Prostate gland (tissue), 2 donors: ENCODE measurements around the gene SSBP3. TPM values are rescaled to one million over a fixed set of nuclear protein-coding genes. Genes with fewer than 3 reads are reported as not detected.
"Not testable (repeated sequence)": the region's sequence is repeated elsewhere in the genome, so short reads cannot be mapped to it uniquely, and the experiment has no call there.

ENCODE experiments used
- DNase-seq: peaks from one replicate; pipeline ENCODE4 v3.0.0-alpha.2; 2019; ENCODE audit warnings: low spot score
- H3K27ac ChIP-seq, 2 donors: fragments of 200-600 bp; sonication (generic); 2 replicates each; pipeline ENCODE4 v1.5.1; 2017 to 2019
- H3K27me3 ChIP-seq: fragments of 200-600 bp; sonication (generic); replicated peaks from 2 replicates; pipeline ENCODE4 v1.5.1; 2019; ENCODE audit not compliant: insufficient read depth
- H3K36me3 ChIP-seq, 2 donors: fragments of 200-600 bp; sonication (generic); 1 replicate in 1 of 2; 2 replicates in 1 of 2; pipeline versions ENCODE4 v1.5.1 to v1.8.1; 2017 to 2019
- H3K4me1 ChIP-seq: fragments of 200-600 bp; sonication (generic); replicated peaks from 2 replicates; pipeline ENCODE4 v1.5.1; 2019
- H3K4me3 ChIP-seq, 2 donors: fragments of 200-600 bp; sonication (generic); 2 replicates each; pipeline ENCODE4 v1.5.1; 2017 to 2019
- H3K9me3 ChIP-seq: fragments of 200-600 bp; sonication (generic); 2 replicates; pipeline ENCODE4 v1.5.1; 2017
- POLR2A ChIP-seq: fragments of 450-650 bp; IDR thresholded peaks from one replicate; pipeline ENCODE4 v1.6.1; 2016; ENCODE audit warnings: antibody characterized with exemption, mild to moderate bottlenecking
- POLR2AphosphoS5 ChIP-seq: sonication (generic); formaldehyde crosslinking; IDR thresholded peaks from one replicate; pipeline ENCODE4 v1.6.1; 2017; ENCODE audit warnings: antibody characterized with exemption
- WGBS: methylation state at CpG from one replicate; pipeline ENCODE4 v1.1.5; 2018; 5-methylcytosine and 5-hydroxymethylcytosine counted together
- intact Hi-C: fragments of 100-400 bp; cut with DNase I; formaldehyde crosslinking; loops from one replicate; pipeline ENCODE4 v1.14.2; 2022
- total RNA-seq, 2 donors: library from RNA; depleted of rRNA; stranded (reverse); fragments of >200 nt; gene quantifications; one replicate each; pipeline ENCODE4 v1.1.0, GENCODE V29; 2016
- TF ChIP-seq, protein P1 (sequence below), 4 experiments: fragments of 200-600 bp in 2 of 4; fragments of 450-650 bp in 2 of 4; sonication (generic) in 2 of 4; IDR thresholded peaks; 1 replicate in 3 of 4; 2 replicates in 1 of 4; pipeline ENCODE4 v1.5.1; 2016 to 2019; ENCODE audit warnings: antibody characterized with exemption in 4 of 4, mild to moderate bottlenecking in 2 of 4, moderate library complexity in 2 of 4

The SSBP3 gene
- total RNA-seq, 2 donors from 2014 or later, result 45.0 to 94.4 TPM

GRCh38 chr1:54390655-54391054 lies 15.5 kb downstream of the SSBP3 start:
- intact Hi-C loops, result no loop called here
- H3K9me3 ChIP-seq, result no peaks in the 10 kb centered on the region
- no peak for DNase-seq
- no peaks in the 10 kb centered on the region for H3K36me3 ChIP-seq
- no peak for TF ChIP-seq POLR2A
- no peak for TF ChIP-seq POLR2AphosphoS5
- H3K27ac ChIP-seq, result no peak overlapping the region
- 70% methylated on average over 24 of the region's 24 CpGs for WGBS
- H3K27me3 ChIP-seq, result no peaks in the 10 kb centered on the region
- peaks cover 11% of the 10 kb centered on the region for H3K4me1 ChIP-seq
- H3K4me3 ChIP-seq, result no peak overlapping the region

DNA sequence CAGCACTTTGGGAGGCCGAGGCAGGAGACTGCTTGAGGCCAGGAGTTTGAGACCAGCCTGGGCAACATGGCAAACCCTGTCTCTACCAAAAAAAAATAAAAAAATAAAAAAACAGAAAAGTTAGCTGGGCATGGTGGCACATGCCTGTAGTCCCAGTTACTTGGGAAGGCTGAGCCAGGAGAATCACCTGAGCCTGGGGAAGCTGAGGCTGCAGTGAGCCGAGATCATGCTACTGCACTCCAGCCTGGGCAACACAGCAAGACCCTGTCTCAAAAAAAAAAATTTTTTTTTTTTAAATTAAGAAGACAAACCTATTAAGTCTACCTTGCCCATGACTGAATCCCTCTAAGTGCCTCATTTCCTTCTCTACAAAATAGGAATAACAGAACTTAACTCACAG lies 16.6 kb downstream of the SSBP3 start:
- H3K9me3 ChIP-seq, DNase-seq, intact Hi-C loops, H3K27me3 ChIP-seq, H3K4me3 ChIP-seq, H3K36me3 ChIP-seq, H3K27ac ChIP-seq: not testable (repeated sequence)
- H3K4me1 ChIP-seq, result peaks cover 18% of the 10 kb centered on the region
- WGBS, result 92% methylated on average over 2 of the region's 2 CpGs

- H3K27ac ChIP-seq, result no peak overlapping the region
- intact Hi-C loops, result no loop called here
- H3K27me3 ChIP-seq, result no peaks in the 10 kb centered on the region
- H3K9me3 ChIP-seq, result no peaks in the 10 kb centered on the region
- no peak for DNase-seq
- no peak overlapping the region for H3K4me3 ChIP-seq
- TF ChIP-seq, protein P1, sequence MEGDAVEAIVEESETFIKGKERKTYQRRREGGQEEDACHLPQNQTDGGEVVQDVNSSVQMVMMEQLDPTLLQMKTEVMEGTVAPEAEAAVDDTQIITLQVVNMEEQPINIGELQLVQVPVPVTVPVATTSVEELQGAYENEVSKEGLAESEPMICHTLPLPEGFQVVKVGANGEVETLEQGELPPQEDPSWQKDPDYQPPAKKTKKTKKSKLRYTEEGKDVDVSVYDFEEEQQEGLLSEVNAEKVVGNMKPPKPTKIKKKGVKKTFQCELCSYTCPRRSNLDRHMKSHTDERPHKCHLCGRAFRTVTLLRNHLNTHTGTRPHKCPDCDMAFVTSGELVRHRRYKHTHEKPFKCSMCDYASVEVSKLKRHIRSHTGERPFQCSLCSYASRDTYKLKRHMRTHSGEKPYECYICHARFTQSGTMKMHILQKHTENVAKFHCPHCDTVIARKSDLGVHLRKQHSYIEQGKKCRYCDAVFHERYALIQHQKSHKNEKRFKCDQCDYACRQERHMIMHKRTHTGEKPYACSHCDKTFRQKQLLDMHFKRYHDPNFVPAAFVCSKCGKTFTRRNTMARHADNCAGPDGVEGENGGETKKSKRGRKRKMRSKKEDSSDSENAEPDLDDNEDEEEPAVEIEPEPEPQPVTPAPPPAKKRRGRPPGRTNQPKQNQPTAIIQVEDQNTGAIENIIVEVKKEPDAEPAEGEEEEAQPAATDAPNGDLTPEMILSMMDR (IDR thresholded peaks at IDR 0.05), result no peak
- TF ChIP-seq POLR2AphosphoS5, result no peak
- TF ChIP-seq POLR2A, result no peak
- H3K36me3 ChIP-seq, result no peaks in the 10 kb centered on the region
- peaks cover 25% of the 10 kb centered on the region for H3K4me1 ChIP-seq
- WGBS, result 76% methylated on average over 5 of the region's 5 CpGs
Observed at GRCh38 chr1:54387419-54387818, 18.8 kb downstream of the SSBP3 start.

- Histone ChIP-seq H3K9me3 (no peaks in the 10 kb centered on the region), H3K4me3 (no peak overlapping the region), H3K36me3 (no peaks in the 10 kb centered on the region), H3K27ac (peak overlapping the region; percentile 68 to 80), H3K4me1 (peaks cover 20% of the 10 kb centered on the region), H3K27me3 (no peaks in the 10 kb centered on the region)
- WGBS, result 92% methylated on average over 3 of the region's 3 CpGs
- intact Hi-C loops, result no loop called here
- DNase-seq, result no peak
- TF ChIP-seq POLR2AphosphoS5 (no peak), POLR2A (no peak)
- TF ChIP-seq, protein P1 (IDR thresholded peaks at IDR 0.05), result no peak
Observed at GRCh38 chr1:54385727-54386022, 20.5 kb downstream of the SSBP3 start.

DNA sequence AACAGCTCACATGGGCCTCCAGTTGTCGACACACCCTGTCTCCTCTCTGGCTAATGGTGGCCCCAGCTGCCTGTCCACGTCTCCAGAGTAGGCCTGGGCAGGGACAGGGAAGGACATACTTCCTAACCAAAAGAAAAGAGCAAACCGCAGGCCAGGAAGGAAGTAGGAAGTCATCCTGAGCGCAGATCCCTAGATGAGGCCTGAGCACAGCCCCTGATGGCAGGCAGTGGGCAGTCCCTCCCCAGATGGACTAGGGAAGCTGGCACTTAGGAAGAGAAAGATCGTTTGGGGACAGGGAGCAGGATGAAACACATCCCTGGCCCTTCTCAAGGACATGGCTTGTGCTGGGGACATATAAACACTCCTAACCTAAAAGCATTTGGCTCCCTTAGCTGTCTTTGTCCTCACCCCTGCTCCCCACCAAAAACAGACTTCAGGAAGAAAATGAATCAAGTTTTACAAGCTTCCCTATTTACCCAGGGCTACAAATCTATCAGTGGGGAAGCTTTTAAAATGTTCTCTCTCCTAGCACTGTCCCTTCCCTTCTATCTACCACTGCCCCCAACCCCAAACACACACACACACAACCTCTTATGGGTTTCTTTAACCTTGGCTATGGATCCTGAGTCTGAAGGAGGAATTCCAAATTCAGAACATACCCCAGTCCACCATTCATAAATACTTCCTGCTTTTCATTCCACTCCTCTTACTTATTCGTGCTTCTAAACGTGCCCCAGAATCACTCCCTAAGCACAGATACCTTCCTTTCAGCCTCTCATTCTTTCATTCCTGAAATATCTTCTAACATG lies 21.1 kb downstream of the SSBP3 start:
- DNase-seq, result peak; percentile 76
- intact Hi-C loops, result no loop called here
- Histone ChIP-seq H3K27ac (peak overlapping the region; percentile 68 to 80), H3K9me3 (no peaks in the 10 kb centered on the region), H3K36me3 (no peaks in the 10 kb centered on the region), H3K4me3 (no peak overlapping the region), H3K4me1 (peaks cover 20% of the 10 kb centered on the region), H3K27me3 (no peaks in the 10 kb centered on the region)
- TF ChIP-seq POLR2A (no peak), POLR2AphosphoS5 (peak; percentile 86)
- TF ChIP-seq, protein P1 (IDR thresholded peaks at IDR 0.05), result peak in 2 of 4 experiments; percentile 8 to 9
- 6% methylated on average over 7 of the region's 7 CpGs for WGBS

DNA sequence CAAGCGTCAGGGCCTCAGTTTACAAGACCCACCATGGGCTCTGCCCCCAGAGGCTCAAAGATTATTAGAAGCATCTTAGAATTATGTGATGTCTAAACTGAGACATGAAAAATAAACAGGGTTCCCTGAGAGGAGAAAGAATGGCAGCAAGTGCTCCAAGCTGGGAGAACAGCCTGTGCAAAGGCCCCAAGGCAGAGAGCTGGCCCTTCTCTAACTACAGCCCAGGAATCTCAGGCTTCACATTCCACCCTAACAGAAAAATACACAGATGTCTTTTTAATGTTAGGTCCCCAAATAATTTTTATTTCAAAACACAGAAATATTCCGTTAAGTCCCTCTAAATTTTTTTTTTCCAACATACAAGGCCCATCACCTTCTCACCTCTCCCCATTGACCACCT lies 21.7 kb downstream of the SSBP3 start:
- DNase-seq, result no peak
- Histone ChIP-seq H3K36me3 (no peaks in the 10 kb centered on the region), H3K4me1 (peaks cover 24% of the 10 kb centered on the region), H3K4me3 (no peak overlapping the region), H3K27me3 (no peaks in the 10 kb centered on the region), H3K27ac (peak overlapping the region; percentile 68 to 80), H3K9me3 (no peaks in the 10 kb centered on the region)
- 67% methylated on average over 2 of the region's 2 CpGs for WGBS
- intact Hi-C loops, result no loop called here
- TF ChIP-seq, protein P1 (IDR thresholded peaks at IDR 0.05), result no peak
- TF ChIP-seq POLR2A, result no peak
- TF ChIP-seq POLR2AphosphoS5, result no peak
